SKM-1 treated with dmso at 0.1 percent for 144 hours (cell line): ENCODE data around the gene CRMP1.

Experiments used
- DNase-seq: peaks from one replicate; lab custom pipeline; 2025; ENCODE audit not compliant: unreplicated experiment; lab: John Stamatoyannopoulos, UW

Gene CRMP1

GRCh38 chr4:5801696-5802095 is 91.2 kb downstream of the CRMP1 start:
- no peak for DNase-seq

- no peak for DNase-seq
Observed at GRCh38 chr4:5800496-5800895, 92.4 kb downstream of the CRMP1 start.

GRCh38 chr4:5799406-5799805 is 93.5 kb downstream of the CRMP1 start:
- no peak for DNase-seq

GRCh38 chr4:5798946-5799345 is 93.9 kb downstream of the CRMP1 start:
- no peak for DNase-seq

GRCh38 chr4:5798462-5798861 is 94.4 kb downstream of the CRMP1 start:
- DNase-seq: no peak

- no peak for DNase-seq
Observed at GRCh38 chr4:5797866-5798265, 95.0 kb downstream of the CRMP1 start.

- no peak for DNase-seq
Observed at GRCh38 chr4:5796976-5797375, 95.9 kb downstream of the CRMP1 start.

- DNase-seq: no peak
Observed at GRCh38 chr4:5795580-5795979, 97.3 kb downstream of the CRMP1 start.

- DNase-seq: no peak
Observed at GRCh38 chr4:5793514-5793913, 99.4 kb downstream of the CRMP1 start.

- no peak for DNase-seq
Observed at GRCh38 chr4:5791654-5792053, 101.2 kb downstream of the CRMP1 start.

GRCh38 chr4:5790546-5790857 is 102.4 kb downstream of the CRMP1 start:
- no peak for DNase-seq

GRCh38 chr4:5789141-5789540 is 103.7 kb downstream of the CRMP1 start:
- DNase-seq: no peak

- DNase-seq: no peak
Observed at GRCh38 chr4:5788144-5788543, 104.7 kb downstream of the CRMP1 start.

- DNase-seq: no peak
Observed at GRCh38 chr4:5787311-5787710, 105.6 kb downstream of the CRMP1 start.

GRCh38 chr4:5785806-5786680 is 106.8 kb downstream of the CRMP1 start:
- no peak for DNase-seq

- DNase-seq: no peak
Observed at GRCh38 chr4:5784960-5785611, 107.8 kb downstream of the CRMP1 start.

- DNase-seq: no peak
Observed at GRCh38 chr4:5784021-5784420, 108.9 kb downstream of the CRMP1 start.

GRCh38 chr4:5783486-5783885 is 109.4 kb downstream of the CRMP1 start:
- DNase-seq: no peak

GRCh38 chr4:5782829-5783476 is 109.9 kb downstream of the CRMP1 start:
- DNase-seq: no peak

- no peak for DNase-seq
Observed at GRCh38 chr4:5781691-5782090, 111.2 kb downstream of the CRMP1 start.

GRCh38 chr4:5780831-5781480 is 111.9 kb downstream of the CRMP1 start:
- DNase-seq: no peak

- no peak for DNase-seq
Observed at GRCh38 chr4:5776510-5776909, 116.4 kb downstream of the CRMP1 start.
